ENCODE results near the gene CMIP.

The CMIP gene

DNA sequence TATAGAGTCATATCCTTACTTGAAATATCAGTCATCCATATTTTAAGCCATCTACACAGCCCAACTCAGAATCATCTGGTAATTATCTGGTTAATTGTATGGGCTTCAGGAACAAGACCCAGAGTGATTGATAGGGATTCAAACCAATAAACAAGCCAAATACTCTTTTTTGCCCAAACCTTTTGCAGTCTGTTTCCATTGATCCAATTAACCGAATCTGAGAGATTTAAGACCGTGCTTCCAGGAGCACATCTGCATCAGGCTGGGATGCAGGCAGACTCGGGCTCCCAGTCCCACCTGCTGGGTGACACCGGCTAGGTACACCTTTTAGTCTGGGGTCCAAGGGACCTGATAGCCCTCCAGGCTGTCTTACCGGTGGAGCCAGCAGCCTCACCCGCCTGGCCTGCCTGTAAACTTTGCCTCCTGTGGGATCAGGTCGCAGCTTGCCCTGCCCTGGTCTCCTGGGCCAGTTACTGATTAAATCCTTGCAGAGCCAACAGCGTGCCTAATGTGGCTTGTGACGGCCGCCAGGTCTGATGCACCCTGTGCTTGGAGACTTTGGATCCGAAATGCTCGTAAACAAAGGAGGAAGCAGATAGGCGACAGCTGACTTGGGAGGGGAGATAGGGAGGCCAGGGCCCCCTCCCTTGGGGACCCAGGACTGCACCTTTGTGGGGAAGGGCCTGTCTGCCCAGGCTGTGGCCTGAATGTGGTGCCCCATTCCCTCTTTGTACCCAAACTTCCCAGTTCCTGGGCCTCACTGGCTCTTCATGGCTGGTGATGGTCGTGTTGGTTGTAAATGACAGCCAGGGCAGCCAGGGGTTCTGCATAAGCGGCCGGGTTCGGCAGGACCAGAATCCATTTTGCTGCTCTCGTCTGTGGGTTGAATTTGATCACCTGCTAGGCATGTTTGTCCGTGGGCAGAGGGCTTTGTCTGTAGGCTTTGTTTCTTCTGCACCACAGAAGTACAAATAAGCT, 3.8 kb downstream of the CMIP start:
- peaks cover 58% of the 10 kb centered on the region for H4K20me1 ChIP-seq (ENCODE audit: insufficient read depth, low read length, poor library complexity, severe bottlenecking)
- peaks cover 72% of the 10 kb centered on the region for H3K4me1 ChIP-seq (ENCODE audit: insufficient read depth, low read length, poor library complexity, severe bottlenecking)
- peaks cover 84% of the 10 kb centered on the region for H3K79me2 ChIP-seq (ENCODE audit: insufficient read depth, low read length)
- H3K9ac ChIP-seq (ENCODE audit: low read depth, low read length, poor library complexity, severe bottlenecking), result peak overlapping the region; percentile 86
- H3K9me3 ChIP-seq (ENCODE audit: insufficient read depth, low read depth, low read length), result no peaks in the 10 kb centered on the region
- H3K4me3 ChIP-seq (ENCODE audit: low read length, poor library complexity, severe bottlenecking), result peak overlapping the region; percentile 85
- H2AFZ ChIP-seq (ENCODE audit: low read length), result no peak overlapping the region
- TF ChIP-seq EZH2phosphoT487 (IDR thresholded peaks at IDR 0.05; ENCODE audit: borderline replicate concordance) (no peak), CTCF (conservative IDR thresholded peaks at IDR 0.05; ENCODE audit: low read length) (no peak)
- no peaks in the 10 kb centered on the region for H3F3A ChIP-seq (ENCODE audit: low read depth)
- no peaks in the 10 kb centered on the region for H3K9me2 ChIP-seq (replicated peaks; ENCODE audit: low read depth, low read length)
- peak overlapping the region; percentile 94 for H3K4me2 ChIP-seq (ENCODE audit: low read depth, low read length, poor library complexity, severe bottlenecking)
- no peaks in the 10 kb centered on the region for H3K27me3 ChIP-seq (ENCODE audit: insufficient read depth, low read length, poor library complexity, severe bottlenecking)
- no peaks in the 10 kb centered on the region for H3K36me3 ChIP-seq (ENCODE audit: insufficient read depth, low read length)

GRCh38 chr16:81449241-81449640, 4.6 kb downstream of the CMIP start:
- Histone ChIP-seq H3K79me2 (ENCODE audit: insufficient read depth, low read length) (peaks cover 92% of the 10 kb centered on the region), H2AFZ (ENCODE audit: low read length) (no peak overlapping the region), H3K9me3 (ENCODE audit: insufficient read depth, low read depth, low read length) (no peaks in the 10 kb centered on the region), H3K9ac (ENCODE audit: low read depth, low read length, poor library complexity, severe bottlenecking) (peak overlapping the region; percentile 86), H4K20me1 (ENCODE audit: insufficient read depth, low read length, poor library complexity, severe bottlenecking) (peaks cover 62% of the 10 kb centered on the region), H3K9me2 (replicated peaks; ENCODE audit: low read depth, low read length) (no peaks in the 10 kb centered on the region), H3K4me3 (ENCODE audit: low read length, poor library complexity, severe bottlenecking) (peak overlapping the region; percentile 85), H3F3A (ENCODE audit: low read depth) (no peaks in the 10 kb centered on the region), H3K27me3 (ENCODE audit: insufficient read depth, low read length, poor library complexity, severe bottlenecking) (no peaks in the 10 kb centered on the region), H3K36me3 (ENCODE audit: insufficient read depth, low read length) (no peaks in the 10 kb centered on the region), H3K4me2 (ENCODE audit: low read depth, low read length, poor library complexity, severe bottlenecking) (peak overlapping the region; percentile 94), H3K4me1 (ENCODE audit: insufficient read depth, low read length, poor library complexity, severe bottlenecking) (peaks cover 67% of the 10 kb centered on the region)
- TF ChIP-seq EZH2phosphoT487 (IDR thresholded peaks at IDR 0.05; ENCODE audit: borderline replicate concordance) (no peak), CTCF (conservative IDR thresholded peaks at IDR 0.05; ENCODE audit: low read length) (no peak)

GRCh38 chr16:81449899-81450608, 5.4 kb downstream of the CMIP start:
- Histone ChIP-seq H3F3A (ENCODE audit: low read depth) (no peaks in the 10 kb centered on the region), H4K20me1 (ENCODE audit: insufficient read depth, low read length, poor library complexity, severe bottlenecking) (peaks cover 68% of the 10 kb centered on the region), H3K9me3 (ENCODE audit: insufficient read depth, low read depth, low read length) (no peaks in the 10 kb centered on the region), H3K79me2 (ENCODE audit: insufficient read depth, low read length) (peaks cover 100% of the 10 kb centered on the region), H2AFZ (ENCODE audit: low read length) (no peak overlapping the region), H3K4me3 (ENCODE audit: low read length, poor library complexity, severe bottlenecking) (peak overlapping the region; percentile 85), H3K4me2 (ENCODE audit: low read depth, low read length, poor library complexity, severe bottlenecking) (peak overlapping the region; percentile 94), H3K36me3 (ENCODE audit: insufficient read depth, low read length) (no peaks in the 10 kb centered on the region), H3K9me2 (replicated peaks; ENCODE audit: low read depth, low read length) (no peaks in the 10 kb centered on the region), H3K9ac (ENCODE audit: low read depth, low read length, poor library complexity, severe bottlenecking) (no peak overlapping the region), H3K4me1 (ENCODE audit: insufficient read depth, low read length, poor library complexity, severe bottlenecking) (peaks cover 67% of the 10 kb centered on the region), H3K27me3 (ENCODE audit: insufficient read depth, low read length, poor library complexity, severe bottlenecking) (no peaks in the 10 kb centered on the region)
- TF ChIP-seq EZH2phosphoT487 (IDR thresholded peaks at IDR 0.05; ENCODE audit: borderline replicate concordance) (no peak), CTCF (conservative IDR thresholded peaks at IDR 0.05; ENCODE audit: low read length) (no peak)

Measured in Loucy (cell line).